ENCODE results near the gene GHRHR.

DNA sequence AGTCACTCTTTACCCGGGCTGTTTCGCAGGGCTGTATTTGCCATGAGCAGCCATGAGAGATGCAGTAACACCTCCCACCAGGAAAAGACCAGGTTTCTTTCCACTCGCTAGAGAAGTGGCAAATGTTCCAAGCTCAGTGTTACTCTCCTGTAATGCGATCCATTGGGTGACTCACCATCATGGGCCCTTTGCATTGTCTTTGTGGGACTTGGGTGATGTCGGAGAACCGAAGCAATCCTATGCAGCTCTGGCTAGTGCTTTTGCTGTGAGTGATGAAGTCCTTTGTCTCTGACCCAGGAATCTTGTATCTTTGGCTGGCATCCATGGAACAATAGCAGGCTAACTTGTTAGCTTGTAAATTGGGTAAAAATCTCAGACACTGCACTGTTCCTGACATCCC, 40.0 kb downstream of the GHRHR start:
- no peak for TF ChIP-seq POLR2A (IDR thresholded peaks at IDR 0.05; ENCODE audit: low read depth, low read length)
- TF ChIP-seq POLR2AphosphoS5 (IDR thresholded peaks at IDR 0.05; ENCODE audit: low read depth, low read length): no peak

All from GM12892 (cell line).